Measurements from ENCODE around the gene TMEM45A.
"Not testable (repeated sequence)": the region's sequence is repeated elsewhere in the genome, so short reads cannot be mapped to it uniquely, and the experiment has no call there.

TMEM45A gene

DNA sequence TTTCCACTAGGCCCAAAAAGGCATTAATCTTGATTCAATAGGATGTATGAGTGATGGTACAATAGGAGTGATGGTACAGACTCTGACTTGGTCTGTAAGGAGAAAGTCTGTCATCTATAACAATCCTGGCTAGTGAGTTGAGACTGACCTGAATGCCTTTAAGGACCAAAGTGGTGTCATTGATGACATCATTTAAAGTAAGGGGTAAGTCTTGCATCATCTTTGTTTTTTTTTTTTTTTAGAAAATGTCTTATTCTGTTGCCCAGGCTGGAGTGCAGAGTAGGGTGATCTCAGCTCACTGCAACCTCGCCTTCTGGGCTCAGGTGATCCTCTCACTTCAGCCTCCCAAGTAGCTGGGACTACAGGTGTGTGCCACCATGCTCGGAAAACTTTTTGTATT is 5.6 kb upstream of the TMEM45A start:
- DNase-seq: no peak

DNA sequence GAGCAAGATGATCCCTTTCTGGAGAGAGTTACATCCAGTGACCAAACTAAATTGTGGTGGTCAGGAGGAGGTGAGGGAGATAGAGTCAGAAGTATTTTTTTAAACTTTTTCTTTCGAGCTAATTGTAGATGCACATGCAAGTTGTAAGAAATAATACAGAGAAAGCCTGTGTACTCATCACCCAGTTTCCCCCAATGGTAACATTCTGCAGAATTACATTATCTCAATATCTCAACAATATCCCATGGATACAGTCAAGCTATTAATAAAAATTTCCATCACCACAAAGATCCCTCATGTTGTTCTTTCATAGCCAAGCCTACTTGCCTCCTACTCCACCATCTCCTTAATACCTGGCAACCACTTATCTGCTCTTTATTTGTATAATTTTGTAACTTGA is 3.3 kb upstream of the TMEM45A start:
- no peak for DNase-seq

DNA sequence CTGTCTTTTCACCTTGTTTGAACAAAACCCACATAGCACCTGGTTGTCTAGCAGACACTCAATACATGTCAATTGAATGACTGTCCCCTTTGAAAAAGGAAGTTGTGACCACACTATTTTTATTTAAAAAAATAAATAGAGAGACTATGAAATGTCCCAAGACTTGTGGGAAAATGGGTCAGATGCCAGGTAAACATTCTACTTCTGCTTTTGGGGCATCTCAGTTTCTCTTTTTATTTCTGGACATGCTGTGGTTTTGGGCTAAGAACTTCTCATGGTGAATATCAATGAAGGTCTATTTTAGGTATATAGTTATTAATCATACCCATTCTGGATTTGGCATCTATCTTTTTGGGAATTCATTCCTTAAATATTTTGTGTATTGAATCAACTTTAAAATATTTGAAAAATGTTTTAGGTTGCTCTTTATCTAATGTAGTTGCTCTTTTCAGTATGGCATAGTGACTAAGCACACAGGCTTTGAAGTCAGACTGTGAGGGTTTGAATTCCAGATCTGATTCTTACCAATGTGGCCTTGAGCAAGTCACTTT is 4.4 kb downstream of the TMEM45A start:
- DNase-seq: no peak

DNA sequence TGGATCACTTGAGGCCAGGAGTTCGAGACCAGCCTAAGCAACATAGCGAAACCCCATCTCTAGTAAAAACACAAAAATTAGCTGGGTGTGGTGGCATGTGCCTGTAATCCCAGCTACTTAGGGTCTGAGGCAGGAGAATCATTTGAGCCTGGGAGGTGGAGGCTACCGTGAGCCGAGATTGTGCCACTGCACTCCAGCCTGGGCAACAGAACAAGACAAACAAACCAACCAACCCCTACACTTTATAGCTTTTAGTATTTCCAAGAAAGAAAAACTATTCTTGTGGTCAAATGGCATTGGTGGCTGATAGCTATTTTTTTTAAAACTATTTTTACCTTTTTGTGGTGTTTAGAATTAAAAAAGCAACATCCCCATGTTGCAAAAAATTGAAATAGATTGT is 7.2 kb downstream of the TMEM45A start:
- no peak for DNase-seq

DNA sequence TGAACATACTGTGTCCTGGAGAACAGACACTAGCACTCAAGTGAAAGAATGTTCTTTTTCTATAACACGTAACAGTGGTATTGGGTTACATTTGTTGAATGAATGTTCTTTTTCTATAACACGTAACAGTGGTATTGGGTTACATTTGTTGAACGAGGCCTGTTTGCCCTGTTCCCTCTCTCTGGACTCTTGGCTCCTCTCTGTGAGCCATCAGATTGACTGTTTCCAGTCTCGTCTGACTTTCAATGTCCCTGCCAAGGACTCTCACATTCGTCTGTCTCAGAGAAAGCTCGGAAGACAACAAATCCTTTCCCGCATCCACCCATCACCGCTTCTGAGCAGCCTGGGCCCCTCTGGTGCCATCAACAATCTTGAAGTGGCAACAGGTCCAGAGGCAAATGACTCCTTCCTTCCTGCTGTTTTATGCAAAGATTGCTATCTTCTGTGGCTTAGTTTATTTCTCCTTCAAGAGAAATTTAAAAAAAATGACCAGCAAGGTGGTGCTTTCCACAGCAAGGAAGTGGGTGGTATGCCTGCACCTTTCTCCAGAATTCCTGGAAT is 8.0 kb downstream of the TMEM45A start:
- no peak for DNase-seq

DNA sequence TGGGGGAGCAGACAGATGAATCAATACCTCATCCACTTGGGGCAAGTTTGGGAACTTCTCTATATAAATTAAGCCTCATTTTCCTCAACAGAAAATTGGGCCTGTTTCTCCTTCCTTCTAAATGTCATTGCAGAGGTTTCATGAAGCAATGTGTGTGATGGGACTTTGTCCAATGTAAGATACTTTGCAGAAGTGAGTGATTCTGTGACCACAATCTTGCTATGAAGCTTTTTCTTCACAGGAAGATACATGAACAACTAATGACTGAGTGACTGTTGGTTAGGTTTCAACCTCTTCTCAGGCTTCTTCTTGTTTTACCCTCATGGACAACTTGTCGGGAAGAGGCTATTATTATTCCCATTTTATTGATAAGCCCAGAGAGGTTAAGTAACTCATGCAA is 11.0 kb downstream of the TMEM45A start:
- DNase-seq: no peak

DNA sequence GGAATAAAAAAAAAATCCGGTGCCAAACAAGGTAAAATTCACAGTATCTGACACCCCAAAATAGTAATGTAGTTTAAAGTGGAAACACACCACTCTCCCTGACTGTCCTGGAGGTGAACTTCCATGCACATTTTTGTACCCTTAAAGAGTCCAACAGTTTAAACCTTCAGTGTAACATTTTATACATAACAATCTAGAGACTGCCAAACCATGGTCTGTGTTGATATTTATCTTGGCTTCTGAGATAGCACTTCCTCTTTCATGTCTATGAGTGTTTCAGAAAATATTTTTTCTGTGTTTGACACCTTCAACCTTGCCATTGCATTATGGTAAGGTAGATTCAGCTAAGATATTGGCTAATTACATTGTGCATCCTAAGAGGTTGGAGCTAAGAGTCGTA is 13.9 kb downstream of the TMEM45A start:
- no peak for DNase-seq

DNA sequence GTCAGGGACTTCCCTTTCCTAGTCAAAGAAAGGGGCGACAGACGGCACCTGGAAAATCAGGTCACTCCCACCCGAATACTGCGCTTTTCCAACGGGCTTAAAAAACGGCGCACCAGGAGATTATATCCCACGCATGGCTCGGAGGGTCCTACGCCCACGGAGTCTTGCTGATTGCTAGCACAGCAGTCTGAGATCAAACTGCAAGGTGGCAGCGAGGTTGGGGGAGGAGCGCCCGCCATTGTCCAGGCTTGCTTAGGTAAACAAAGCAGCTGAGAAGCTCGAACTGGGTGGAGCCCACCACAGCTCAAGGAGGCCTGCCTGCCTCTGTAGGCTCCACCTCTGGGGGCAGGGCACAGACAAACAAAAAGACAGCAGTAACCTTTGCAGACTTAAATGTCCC is 17.4 kb downstream of the TMEM45A start:
- not testable (repeated sequence) for DNase-seq

DNA sequence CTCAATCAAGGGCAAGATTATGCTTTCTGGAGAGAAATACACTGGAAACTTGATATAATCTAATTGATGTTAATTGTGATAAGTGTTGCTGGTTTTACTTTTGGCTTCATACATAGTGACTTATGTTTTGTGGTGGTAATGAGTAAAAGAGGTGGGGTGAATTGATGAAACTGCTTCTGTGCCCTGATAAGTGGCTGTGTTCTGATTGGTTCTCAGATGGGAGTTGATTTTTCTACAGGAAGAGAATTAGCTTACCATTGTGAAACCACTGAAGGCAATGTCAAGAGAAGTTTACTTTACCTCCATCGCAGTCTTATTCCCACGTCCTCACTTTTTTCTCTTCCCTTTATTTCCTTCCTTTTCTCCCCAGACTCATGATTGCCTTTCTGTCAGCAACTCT is 23.8 kb downstream of the TMEM45A start:
- no peak for DNase-seq

DNA sequence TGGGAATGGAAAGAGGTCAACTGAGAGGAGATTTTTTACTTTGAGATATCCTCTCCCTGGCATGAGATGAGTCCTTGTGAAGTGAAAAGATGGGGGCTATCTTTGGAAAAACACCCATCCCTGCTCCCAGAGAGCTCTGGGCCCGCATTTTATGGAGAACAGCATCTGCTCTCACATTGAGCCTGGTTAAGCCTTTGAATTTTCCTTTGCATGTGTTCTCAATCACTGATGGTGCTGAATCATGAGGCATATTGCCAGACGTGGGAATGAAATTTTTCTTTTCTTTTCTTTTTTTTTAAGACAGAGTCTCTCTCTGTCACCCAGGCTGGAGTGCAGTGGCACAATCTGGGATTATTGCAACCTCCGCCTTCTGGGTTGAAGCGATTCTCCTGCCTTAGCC is 24.4 kb downstream of the TMEM45A start:
- DNase-seq: no peak

DNA sequence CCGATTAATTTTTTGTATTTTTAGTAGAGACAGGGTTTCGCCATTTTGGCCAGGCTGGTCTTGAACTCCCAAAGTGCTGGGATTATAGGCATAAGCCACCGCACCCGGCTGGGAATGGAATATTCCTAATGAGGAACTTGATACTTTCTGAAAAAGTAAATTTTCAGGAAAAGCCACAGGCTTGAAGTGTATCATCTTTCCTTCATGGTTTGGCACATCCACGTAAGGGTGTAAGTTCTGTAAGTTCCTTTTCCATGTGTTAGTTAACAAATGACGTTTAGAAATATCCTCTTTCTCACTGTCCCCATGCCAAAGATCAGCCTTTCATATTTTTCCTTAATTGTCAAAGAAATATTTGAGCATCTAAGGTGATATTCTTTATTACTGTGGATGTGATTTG is 24.9 kb downstream of the TMEM45A start:
- DNase-seq: no peak

DNA sequence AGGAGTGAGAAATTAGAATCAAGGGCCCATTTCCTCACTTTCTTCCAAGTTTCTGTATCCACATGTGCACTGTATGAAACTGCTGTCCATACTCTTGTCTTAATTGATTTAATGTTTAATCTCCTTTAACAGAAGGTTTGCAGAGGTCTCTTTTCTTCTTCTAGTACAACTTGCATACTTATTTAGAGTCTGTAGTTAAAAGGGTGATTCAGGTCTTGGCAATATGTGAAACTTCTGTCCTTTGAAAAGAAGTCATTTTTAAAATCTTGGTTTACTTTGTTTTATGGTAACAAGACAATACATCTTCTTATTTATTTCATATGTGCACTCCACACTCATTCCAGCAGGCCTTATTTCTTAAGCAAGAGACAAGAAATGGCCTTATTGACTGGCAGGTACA is 25.8 kb downstream of the TMEM45A start:
- DNase-seq: no peak

DNA sequence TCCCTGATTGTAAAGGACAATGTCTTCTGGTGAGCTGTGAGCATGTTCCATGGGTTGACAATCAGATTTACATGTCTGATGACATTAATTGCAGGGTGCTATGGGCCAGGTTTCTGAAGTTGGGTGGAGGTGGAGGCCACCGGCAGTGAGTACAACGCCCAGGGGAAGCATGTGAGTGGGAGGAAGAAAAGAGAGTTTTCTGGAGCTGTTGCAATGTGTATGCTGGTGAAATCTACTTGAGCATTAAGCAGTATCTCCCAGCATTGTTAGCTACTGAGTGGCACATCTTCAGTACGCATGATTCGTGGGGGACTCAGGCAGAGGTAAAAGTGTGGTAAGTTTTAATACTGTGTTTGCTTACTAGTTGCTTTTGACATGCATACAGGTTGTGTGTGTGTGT is 26.6 kb downstream of the TMEM45A start:
- no peak for DNase-seq

DNA sequence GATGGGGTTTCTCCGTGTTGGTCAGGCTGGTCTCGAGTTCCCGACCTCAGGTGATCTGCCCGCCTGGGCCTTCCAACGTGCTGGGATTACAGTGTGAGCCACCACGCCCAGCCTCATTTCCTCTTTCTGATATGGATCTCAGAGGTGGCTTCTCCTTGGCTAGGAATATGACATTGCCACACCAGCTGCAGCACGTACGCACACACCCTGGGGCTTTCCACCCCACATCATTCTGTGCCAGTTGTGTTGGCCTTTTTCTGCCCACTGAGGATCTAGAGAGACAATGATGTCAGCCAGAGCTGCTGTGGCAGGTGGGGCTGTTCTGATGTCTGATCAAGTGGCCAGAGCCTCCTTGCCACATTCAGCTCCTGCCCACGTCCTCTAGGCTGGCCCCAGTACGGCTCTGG is 29.0 kb downstream of the TMEM45A start:
- no peak for DNase-seq

DNA sequence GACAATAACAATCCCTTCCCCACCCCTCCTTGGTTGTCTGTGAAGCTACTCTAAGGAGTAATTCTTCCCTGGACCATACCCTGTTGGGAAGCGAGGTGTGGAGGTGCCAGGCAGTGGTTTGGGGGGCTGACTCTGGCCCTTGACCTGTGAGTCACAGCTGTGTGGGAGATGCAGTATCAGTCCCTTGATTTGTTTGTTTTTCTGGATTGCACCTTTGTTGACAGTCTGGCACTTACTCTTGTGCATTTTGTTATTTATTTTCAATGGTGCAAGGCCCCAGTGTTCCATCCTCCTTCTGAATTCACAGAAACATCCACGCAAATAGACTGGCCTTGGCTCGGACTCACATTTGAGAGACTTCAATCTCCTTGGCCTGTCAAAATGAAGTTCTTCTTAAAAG is 29.7 kb downstream of the TMEM45A start:
- DNase-seq: no peak

DNA sequence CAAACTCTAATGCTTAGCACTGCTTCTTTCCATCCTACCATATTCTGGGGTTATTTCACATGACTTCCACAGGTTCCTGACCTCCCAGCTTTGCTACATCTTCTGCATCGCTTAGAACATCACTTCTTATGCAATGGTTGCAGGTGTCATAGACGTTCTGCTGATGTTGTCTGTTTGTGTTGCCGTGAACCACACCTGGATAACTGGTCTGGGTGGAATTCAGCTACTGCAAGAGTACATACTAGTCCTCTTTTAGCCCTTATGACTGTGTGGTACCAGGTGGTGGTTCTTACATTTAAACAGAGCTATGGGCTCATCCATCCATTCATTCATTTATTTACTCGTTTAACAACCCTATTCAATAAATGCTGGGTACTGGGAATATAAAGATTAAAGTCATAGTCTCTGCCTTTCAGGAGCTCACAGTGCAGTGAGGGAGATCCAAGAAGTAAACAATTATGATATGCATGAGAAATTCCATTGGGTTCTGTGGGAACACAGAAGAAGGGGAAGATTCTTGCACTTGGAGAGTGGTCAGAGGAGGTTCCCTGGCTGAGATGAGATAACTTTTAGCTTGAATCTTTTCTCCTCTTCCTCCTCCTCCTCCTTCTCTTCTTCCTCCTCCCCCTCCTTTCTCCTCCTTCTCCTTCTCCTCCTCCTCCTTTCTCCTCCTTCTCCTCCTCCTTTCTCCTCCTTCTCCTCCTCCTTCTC is 30.8 kb downstream of the TMEM45A start:
- DNase-seq: no peak

DNA sequence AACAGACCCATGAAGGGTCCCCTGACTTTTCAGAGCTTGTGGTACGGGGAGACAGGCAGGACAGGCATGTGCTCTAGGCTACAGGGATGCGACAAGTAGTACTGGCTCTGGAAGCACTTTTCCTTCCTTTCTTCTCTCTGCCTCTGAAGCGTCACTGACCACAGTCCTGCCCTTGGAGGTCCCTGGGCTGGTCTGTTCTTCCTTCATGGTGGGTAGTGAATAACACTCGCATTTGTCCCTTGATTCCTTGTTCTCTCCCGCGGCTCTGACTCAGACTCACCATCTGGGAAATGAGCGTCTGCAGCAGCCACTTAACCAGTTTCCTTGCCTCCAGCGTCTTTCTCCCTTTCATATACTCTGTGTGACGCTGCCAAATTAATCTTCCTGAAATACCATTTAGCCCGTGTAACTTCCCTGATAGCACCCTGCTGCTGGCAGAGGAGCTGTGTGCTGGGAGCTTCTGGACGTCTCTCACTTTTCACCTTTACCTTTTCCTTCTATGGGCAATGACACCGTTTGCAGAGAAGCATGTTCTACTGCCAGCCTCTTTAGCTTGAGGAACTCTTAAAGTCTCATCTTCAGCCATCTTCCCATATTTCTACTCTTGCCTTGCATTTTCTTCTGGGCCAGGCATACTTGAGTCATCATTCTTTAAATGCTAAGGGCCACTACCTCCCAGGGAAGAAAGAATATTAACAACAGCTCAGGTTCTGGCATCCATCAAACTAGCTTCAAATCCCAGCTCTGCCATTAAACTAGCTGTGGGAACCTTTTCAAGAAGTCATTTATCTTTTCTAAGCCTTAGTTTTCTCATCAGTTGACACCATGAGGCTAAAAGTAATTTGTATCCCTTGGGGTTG is 33.6 kb downstream of the TMEM45A start:
- DNase-seq: no peak

DNA sequence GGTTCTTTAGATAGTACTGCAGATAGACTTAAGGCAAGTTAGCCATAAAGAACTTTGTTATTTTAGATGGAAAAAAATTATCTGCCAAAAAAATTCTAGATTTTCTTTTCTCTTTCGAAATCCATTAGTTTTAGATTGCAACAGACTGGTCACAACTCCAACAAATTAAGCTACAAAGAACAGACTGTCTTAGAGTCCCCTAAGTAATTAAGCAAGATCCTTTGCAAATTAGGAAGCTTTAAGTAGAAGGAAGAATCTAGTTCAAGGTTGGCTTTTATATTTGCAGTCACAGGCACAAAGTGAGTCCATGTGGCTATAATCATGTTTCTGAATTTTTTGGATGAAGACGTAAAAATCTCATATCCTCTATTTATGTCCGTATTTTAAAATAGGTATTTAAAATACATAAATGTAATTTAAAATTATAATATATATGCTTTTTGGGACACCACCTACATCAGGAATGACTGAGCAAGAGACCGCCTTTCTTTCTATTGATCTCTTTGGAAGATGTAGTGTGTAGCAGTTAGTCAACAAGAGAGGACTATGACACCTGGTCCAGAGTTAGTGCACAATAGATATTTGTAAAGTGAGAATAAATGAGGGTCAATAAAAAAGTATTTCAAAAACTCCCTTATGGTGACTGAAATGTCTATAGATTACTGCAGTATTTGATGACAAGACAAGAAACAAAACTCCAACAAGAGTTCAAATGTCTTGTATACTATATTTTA is 34.4 kb downstream of the TMEM45A start:
- DNase-seq: no peak

DNA sequence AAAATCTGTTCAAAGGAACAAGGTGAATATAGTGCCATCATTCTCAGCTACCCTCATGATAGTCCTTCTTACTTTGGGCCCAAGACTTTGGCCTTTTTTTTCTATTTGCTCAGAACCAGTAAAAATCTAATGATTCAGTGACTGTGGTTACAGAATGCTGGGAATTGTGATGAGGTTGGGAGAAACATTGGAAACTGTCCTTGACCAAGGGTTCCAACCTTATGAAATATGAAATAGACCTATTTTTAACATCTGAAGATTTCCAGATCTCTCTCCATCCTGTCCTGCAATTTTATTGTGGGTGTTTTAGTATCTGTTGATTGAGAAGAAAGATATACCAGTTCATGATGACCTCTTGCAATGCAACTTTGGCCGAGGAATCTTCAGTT is 34.9 kb downstream of the TMEM45A start:
- DNase-seq: no peak

DNA sequence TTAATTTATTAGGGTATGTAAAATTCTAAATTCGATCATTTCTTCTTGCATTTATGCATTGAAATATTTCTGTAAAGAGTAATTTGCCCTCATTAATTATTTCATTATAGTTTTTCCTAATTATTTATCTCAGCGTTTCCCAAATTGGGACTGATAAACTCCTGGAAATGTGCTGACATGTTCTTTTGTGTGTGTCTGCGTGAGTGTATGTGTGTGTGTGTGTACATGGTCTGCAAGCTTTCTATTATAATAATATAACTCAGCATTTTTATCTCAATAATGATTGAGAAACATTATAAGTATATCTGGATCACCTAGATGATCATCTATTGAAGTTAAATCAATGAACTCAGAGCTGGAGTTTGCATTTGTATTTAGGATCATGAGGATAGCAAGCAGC is 38.7 kb downstream of the TMEM45A start:
- DNase-seq: no peak

DNA sequence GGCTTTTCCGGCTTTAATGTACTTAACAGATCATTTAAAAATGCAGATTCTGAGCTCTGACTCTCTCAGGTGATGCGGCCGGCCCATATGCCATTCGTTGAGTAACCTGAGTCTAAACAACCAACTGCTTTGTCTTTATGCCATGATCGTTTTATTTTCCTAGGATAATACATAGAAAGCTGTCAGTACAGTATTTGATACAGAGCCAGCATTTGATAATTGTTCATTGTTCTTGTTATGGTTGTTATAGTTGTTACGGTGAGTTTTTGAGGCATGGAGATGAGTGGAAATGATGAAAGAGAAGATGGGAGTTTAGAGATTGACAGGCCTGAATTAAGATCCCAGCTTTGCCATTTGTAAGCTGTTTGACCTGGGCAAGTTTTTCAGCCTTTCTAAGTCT is 40.0 kb downstream of the TMEM45A start:
- DNase-seq: no peak

DNA sequence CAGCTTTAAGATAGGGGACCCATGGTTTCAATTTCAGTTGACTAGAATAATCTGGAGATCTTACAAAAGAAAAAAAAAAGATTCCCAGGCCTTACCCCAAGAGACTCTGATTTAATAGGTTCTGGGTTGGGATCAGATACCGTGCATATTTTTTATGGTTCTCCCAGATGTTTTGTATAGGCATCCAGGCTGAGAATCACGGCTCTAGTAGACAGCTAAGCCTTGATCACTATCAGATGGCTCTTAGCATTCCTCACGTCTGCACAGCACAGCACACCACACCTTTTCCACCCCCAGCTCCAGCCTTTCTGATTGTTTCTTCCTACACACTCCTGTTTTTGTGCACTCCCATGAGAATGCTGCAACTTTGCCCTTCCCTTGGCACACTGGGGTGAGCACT is 40.8 kb downstream of the TMEM45A start:
- DNase-seq: no peak

DNA sequence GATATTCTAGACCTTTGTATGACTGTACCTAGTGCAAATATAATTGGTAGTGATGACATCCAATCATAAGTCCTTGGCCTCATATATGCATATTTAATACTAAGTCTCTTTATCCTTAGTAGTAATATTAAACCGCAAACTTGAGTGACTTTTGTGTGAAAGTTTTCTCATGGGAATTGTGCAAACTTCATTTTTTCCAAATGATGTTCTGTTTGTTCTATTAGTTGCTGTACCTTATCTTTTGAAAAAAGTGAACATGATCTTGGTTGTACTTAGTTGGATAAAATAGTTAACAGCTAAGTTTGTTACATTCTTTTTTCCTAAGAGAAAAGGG is 43.2 kb downstream of the TMEM45A start:
- DNase-seq: no peak
